Fibroblast of skin of right quadriceps (primary cell): Measurements from ENCODE around the gene ADAM10.
"Not testable (repeated sequence)": the region's sequence is repeated elsewhere in the genome, so short reads cannot be mapped to it uniquely, and the experiment has no call there.

Experiments used
- DNase-seq: peaks from one replicate; pipeline ENCODE4 v3.0.0-alpha.2; 2013

ADAM10 gene

GRCh38 chr15:58749532-58750337 is at the start of gene ADAM10:
TSS of gene ADAM10 (minus strand) at chr15:58749707. CDS start at chr15:58749534, 173 bp downstream.
- peak; percentile 99 for DNase-seq

GRCh38 chr15:58797505-58797904 is 48.0 kb upstream of the ADAM10 start:
- DNase-seq: no peak

- no peak for DNase-seq
Measured at GRCh38 chr15:58795825-58796224, 46.3 kb upstream of the ADAM10 start.

- peak; percentile 51 for DNase-seq
Measured at GRCh38 chr15:58793862-58794261, 44.4 kb upstream of the ADAM10 start.

- no peak for DNase-seq
Measured at GRCh38 chr15:58788056-58788710, 38.7 kb upstream of the ADAM10 start.

GRCh38 chr15:58785355-58785754 is 35.8 kb upstream of the ADAM10 start:
- no peak for DNase-seq

- no peak for DNase-seq
Measured at GRCh38 chr15:58779554-58779953, 30.0 kb upstream of the ADAM10 start.

- DNase-seq: no peak
Measured at GRCh38 chr15:58777107-58777506, 27.6 kb upstream of the ADAM10 start.

GRCh38 chr15:58775402-58775801 is 25.9 kb upstream of the ADAM10 start:
- no peak for DNase-seq

- DNase-seq: no peak
Measured at GRCh38 chr15:58773024-58773423, 23.5 kb upstream of the ADAM10 start.

GRCh38 chr15:58771621-58772250 is 22.2 kb upstream of the ADAM10 start:
- DNase-seq: no peak

GRCh38 chr15:58770857-58771620 is 21.5 kb upstream of the ADAM10 start, which contains the start of gene MINDY2:
TSS of gene MINDY2 (plus strand) at chr15:58771302. CDS start at chr15:58771396, 94 bp downstream.
- peak; percentile 99 for DNase-seq

GRCh38 chr15:58770519-58770856 is 21.0 kb upstream of the ADAM10 start:
- DNase-seq: peak; percentile 84

- not testable (repeated sequence) for DNase-seq
Measured at GRCh38 chr15:58768601-58769004, 19.1 kb upstream of the ADAM10 start.

GRCh38 chr15:58766290-58766689 is 16.8 kb upstream of the ADAM10 start:
- DNase-seq: no peak

GRCh38 chr15:58764468-58764867 is 15.0 kb upstream of the ADAM10 start:
- DNase-seq: no peak

GRCh38 chr15:58762731-58763130 is 13.2 kb upstream of the ADAM10 start:
- no peak for DNase-seq

GRCh38 chr15:58762285-58762684 is 12.8 kb upstream of the ADAM10 start:
- no peak for DNase-seq

- no peak for DNase-seq
Measured at GRCh38 chr15:58761010-58761388, 11.5 kb upstream of the ADAM10 start.

- no peak for DNase-seq
Measured at GRCh38 chr15:58760385-58761009, 11.0 kb upstream of the ADAM10 start.

GRCh38 chr15:58758141-58758540 is 8.6 kb upstream of the ADAM10 start:
- DNase-seq: no peak

GRCh38 chr15:58755956-58756355 is 6.4 kb upstream of the ADAM10 start:
- no peak for DNase-seq

GRCh38 chr15:58755350-58755749 is 5.8 kb upstream of the ADAM10 start:
- DNase-seq: no peak
